Right lobe of liver (tissue), 6 donors: ENCODE data around the gene KCNQ1OT1. TPM values are rescaled to one million over a fixed set of nuclear protein-coding genes. Genes with fewer than 3 reads are reported as not detected.

ENCODE experiments used
- ATAC-seq, 4 donors: fragments of 200-7000 bp; cut with Tn5 transposase; one replicate each; pipeline ENCODE4 v1.9.1; 2020; ENCODE audit warnings: mild to moderate bottlenecking in 4 of 4, moderate library complexity in 4 of 4
- DNase-seq, 3 donors: peaks; one replicate each; pipeline ENCODE4 v3.0.0-alpha.2; 2020
- H3K27ac ChIP-seq, 3 donors: fragments of 200-600 bp; one replicate each; pipeline ENCODE4 v1.8.0; 2022
- H3K27me3 ChIP-seq, 2 donors: fragments of 200-600 bp; one replicate each; pipeline ENCODE4 v1.8.0; 2022
- H3K36me3 ChIP-seq, 4 donors: fragments of 200-600 bp; sonication (generic) in 1 of 4; one replicate each; pipeline versions ENCODE4 v1.5.1 to v1.8.0; 2017 to 2022; ENCODE audit warnings: control low read depth in 1 of 4
- H3K4me1 ChIP-seq, 4 donors: fragments of 200-600 bp; sonication (generic) in 1 of 4; one replicate each; pipeline versions ENCODE4 v1.5.1 to v1.8.0; 2017 to 2022; ENCODE audit warnings: control low read depth in 1 of 4
- H3K4me3 ChIP-seq, 3 donors: fragments of 200-600 bp; one replicate each; pipeline ENCODE4 v1.8.0; 2022
- H3K9me3 ChIP-seq, 4 donors: fragments of 200-600 bp; sonication (generic) in 1 of 4; one replicate each; pipeline versions ENCODE4 v1.5.1 to v1.8.0; 2017 to 2022; ENCODE audit warnings: control low read depth in 1 of 4
- CTCF ChIP-seq, 4 donors: fragments of 200-600 bp in 3 of 4; fragments of 450-650 bp in 1 of 4; IDR thresholded peaks; one replicate each; pipeline versions ENCODE4 v1.5.1 to v1.8.0; 2016 to 2022; ENCODE audit warnings: antibody characterized with exemption in 4 of 4, mild to moderate bottlenecking in 2 of 4
- POLR2A ChIP-seq: fragments of 450-650 bp; IDR thresholded peaks from one replicate; pipeline ENCODE4 v1.6.1; 2017; ENCODE audit warnings: antibody characterized with exemption, mild to moderate bottlenecking
- WGBS: methylation state at CpG from one replicate; pipeline ENCODE4 v1.1.6; 2018; ENCODE audit warnings: low coverage, low lambda C conversion rate; ENCODE audit not compliant: insufficient coverage; ENCODE audit errors: missing lambda C conversion rate; 5-methylcytosine and 5-hydroxymethylcytosine counted together
- intact Hi-C, 2 donors: fragments of 100-400 bp; cut with DNase I; formaldehyde crosslinking; loops; one replicate each; pipeline versions ENCODE4 v1.11.2 to v1.14.1; 2022
- total RNA-seq, 6 experiments: library from RNA; depleted of rRNA in 2 of 6; stranded (reverse); fragments of >200 nt in 2 of 6; fragmentation: NEBNext Ultra II Directional in 3 of 6; extraction: Animal tissue kit (Norgen Biotek cat#: 25700) in 3 of 6; gene quantifications; one replicate each; pipeline versions ENCODE4 v1.1.0 to v1.2.4, GENCODE V29; 2016 to 2023
- donor health status: DM: no; HTN: yes; CAD: no.
- donor health status: DM: no; HTN: no; CAD: no.
- donor health status: DM: no; HTN: no; CAD: no.
- donor health status: DM: no; HTN: yes; CAD: no.
- donor health status: DM: no; HTN: yes; CAD: no.

The KCNQ1OT1 gene
- total RNA-seq, 6 experiments from 2014 or later, result 0.37 to 1.7 (median 0.60) TPM

- H3K4me3 ChIP-seq, result no peak overlapping the region
- ATAC-seq (no peak), DNase-seq (peak in 1 of 3 donors; percentile 31)
- no peak overlapping the region for H3K27ac ChIP-seq
- H3K4me1 ChIP-seq, result no peaks in the 10 kb centered on the region
- intact Hi-C loops, result no loop called here
- no CpG with 5 or more reads among the region's 14 CpGs for WGBS
- H3K27me3 ChIP-seq, result no peaks in the 10 kb centered on the region
- no peaks in the 10 kb centered on the region for H3K36me3 ChIP-seq
- TF ChIP-seq CTCF (IDR thresholded peaks at IDR 0.05), result no peak
- no peak for TF ChIP-seq POLR2A
- H3K9me3 ChIP-seq, result no peaks in the 10 kb centered on the region
Observed at GRCh38 chr11:2704896-2705606, 5.3 kb upstream of the KCNQ1OT1 start.

- TF ChIP-seq CTCF (IDR thresholded peaks at IDR 0.05) (no peak), POLR2A (no peak)
- DNase-seq (peak in 1 of 3 donors; percentile 9), ATAC-seq (no peak)
- H3K27me3 ChIP-seq, result no peaks in the 10 kb centered on the region
- H3K4me1 ChIP-seq, result no peaks in the 10 kb centered on the region
- no peak overlapping the region for H3K4me3 ChIP-seq
- intact Hi-C loops, result no loop called here
- WGBS, result 89% methylated on average over 2 of the region's 6 CpGs
- H3K9me3 ChIP-seq, result no peaks in the 10 kb centered on the region
- H3K27ac ChIP-seq, result no peak overlapping the region
- H3K36me3 ChIP-seq, result no peaks in the 10 kb centered on the region
Observed at GRCh38 chr11:2704356-2704755, 4.6 kb upstream of the KCNQ1OT1 start.

- 81% methylated on average over 7 of the region's 16 CpGs for WGBS
- no peak for ATAC-seq
- Histone ChIP-seq H3K27ac (no peak overlapping the region), H3K36me3 (no peaks in the 10 kb centered on the region), H3K27me3 (no peaks in the 10 kb centered on the region), H3K4me3 (no peak overlapping the region), H3K9me3 (no peaks in the 10 kb centered on the region), H3K4me1 (no peaks in the 10 kb centered on the region)
- peak in 1 of 3 donors; percentile 49 for DNase-seq
- intact Hi-C loops, result no loop called here
- TF ChIP-seq POLR2A (no peak), CTCF (IDR thresholded peaks at IDR 0.05) (no peak)
Observed at GRCh38 chr11:2703363-2704141, 3.8 kb upstream of the KCNQ1OT1 start.

GRCh38 chr11:2702771-2703362, 3.1 kb upstream of the KCNQ1OT1 start:
- Histone ChIP-seq H3K27me3 (no peaks in the 10 kb centered on the region), H3K4me3 (no peak overlapping the region), H3K36me3 (no peaks in the 10 kb centered on the region), H3K4me1 (peaks cover 0 to 2% (median 0%) of the 10 kb centered on the region in 4 donors), H3K9me3 (no peaks in the 10 kb centered on the region), H3K27ac (no peak overlapping the region)
- DNase-seq (peak in 2 of 3 donors; percentile 7 to 40), ATAC-seq (no peak)
- intact Hi-C loops, result no loop called here
- TF ChIP-seq POLR2A (no peak), CTCF (IDR thresholded peaks at IDR 0.05) (no peak)
- 86% methylated on average over 8 of the region's 17 CpGs for WGBS
